ENCODE measurements around the gene P2RY8. TPM values are rescaled to one million over a fixed set of nuclear protein-coding genes. Genes with fewer than 3 reads are reported as not detected.

P2RY8 gene
- total and polyA plus RNA-seq, 2 of the 4 experiments (the other 2 are of a cell fraction), result not detected

GRCh38 chrX:1529756-1530155 is 7.2 kb downstream of the P2RY8 start:
- dilution Hi-C loops (cut with HindIII; ENCODE audit: low sequenced_read_pairs, unreplicated experiment), result no loop called here
- Histone ChIP-seq H2BK5ac (ENCODE audit: low read depth, low read length, poor library complexity, severe bottlenecking) (no peak overlapping the region), H2AK5ac (ENCODE audit: low read depth, low read length) (no peak overlapping the region), H3K4ac (ENCODE audit: low read depth, low read length) (no peak overlapping the region), H3K4me3 (ENCODE audit: insufficient read depth, low read depth, low read length) (no peak overlapping the region), H3K9me1 (ENCODE audit: insufficient read depth, low read length) (no peaks in the 10 kb centered on the region), H3K4me1 (ENCODE audit: control insufficient read depth, insufficient read depth, low read length) (no peaks in the 10 kb centered on the region), H3K27me3 (ENCODE audit: control insufficient read depth, insufficient read depth, low read length) (no peaks in the 10 kb centered on the region), H3K9me3 (ENCODE audit: control insufficient read depth, insufficient read depth, low read length) (peaks cover 16% of the 10 kb centered on the region), H3K18ac (ENCODE audit: low read depth, low read length) (no peak overlapping the region), H2AFZ (replicated peaks; ENCODE audit: low read length, poor library complexity) (no peak overlapping the region), H3K14ac (replicated peaks; ENCODE audit: low read depth, low read length) (no peak overlapping the region), H3K79me1 (ENCODE audit: low read depth in 1 of 2, low read length in 2 of 2) (no peaks in the 10 kb centered on the region), H2BK20ac (ENCODE audit: low read depth, low read length) (no peak overlapping the region), H4K20me1 (ENCODE audit: insufficient read depth, low read length) (no peaks in the 10 kb centered on the region), H4K91ac (ENCODE audit: insufficient read depth, low read depth, low read length) (no peak overlapping the region), H3K23ac (ENCODE audit: low read depth, low read length) (no peak overlapping the region), H3K9ac (ENCODE audit: low read depth, low read length) (no peak overlapping the region), H3K27ac (ENCODE audit: insufficient read depth, low read length) (no peak overlapping the region), H3K36me3 (ENCODE audit: control insufficient read depth, insufficient read depth, low read length) (no peaks in the 10 kb centered on the region), H2BK15ac (ENCODE audit: low read depth, low read length) (no peak overlapping the region), H2AK9ac (replicated peaks; ENCODE audit: low read depth, low read length, poor library complexity) (no peak overlapping the region), H2BK120ac (ENCODE audit: low read depth, low read length) (no peak overlapping the region), H3K4me2 (ENCODE audit: low read depth, low read length) (no peak overlapping the region), H4K5ac (ENCODE audit: low read depth, low read length) (no peak overlapping the region), H4K8ac (ENCODE audit: low read depth in 2 of 2, low read length in 2 of 2) (no peak overlapping the region), H3K56ac (ENCODE audit: extremely low read depth, insufficient read depth, low read length) (no peak overlapping the region)
- in situ Hi-C loops (cut with MboI; ENCODE audit: low sequenced_read_pairs), result no loop called here
- no TSS peak for BruUV-seq (replicated peaks)
- no CpG with 5 or more reads among the region's 6 CpGs for WGBS, 2 experiments (ENCODE audit: extremely low coverage in 2 of 2, insufficient read length in 1 of 2)
- no peak for TF ChIP-seq NFE2L2 (IDR thresholded peaks at IDR 0.05; ENCODE audit: low read depth, low read length)
- no peak for TF ChIP-seq POLR2A (IDR thresholded peaks at IDR 0.05; ENCODE audit: low read depth, low read length)
- TF ChIP-seq RAD21 (IDR thresholded peaks at IDR 0.05; ENCODE audit: low read length), result no peak
- no peak for TF ChIP-seq ELK1 (IDR thresholded peaks at IDR 0.05; ENCODE audit: borderline replicate concordance, low read depth, low read length)
- TF ChIP-seq USF2 (IDR thresholded peaks at IDR 0.05; ENCODE audit: low read depth, low read length), result no peak
- no peak for TF ChIP-seq BHLHE40 (IDR thresholded peaks at IDR 0.05; ENCODE audit: low read depth, low read length)
- no peak for TF ChIP-seq RCOR1 (IDR thresholded peaks at IDR 0.05; ENCODE audit: insufficient replicate concordance, low read length)
- no peak for TF ChIP-seq MAFK (IDR thresholded peaks at IDR 0.05; ENCODE audit: low read depth, low read length)
- no peak for TF ChIP-seq CHD1 (IDR thresholded peaks at IDR 0.05; ENCODE audit: low read depth, low read length)
- TF ChIP-seq CTCF (conservative IDR thresholded peaks at IDR 0.05; ENCODE audit: low read depth, low read length), result no peak
- no peak for TF ChIP-seq FOS (IDR thresholded peaks at IDR 0.05; ENCODE audit: low read depth, low read length)
- no peak for TF ChIP-seq SMC3 (IDR thresholded peaks at IDR 0.05; ENCODE audit: low read depth, low read length)
- no peak for TF ChIP-seq MXI1 (IDR thresholded peaks at IDR 0.05; ENCODE audit: borderline replicate concordance, low read depth, low read length)
- TF ChIP-seq MAZ (IDR thresholded peaks at IDR 0.05; ENCODE audit: borderline replicate concordance, low read depth, low read length), result no peak
- no peak for TF ChIP-seq CEBPB (IDR thresholded peaks at IDR 0.05; ENCODE audit: low read depth, low read length)
- TF ChIP-seq RFX5 (IDR thresholded peaks at IDR 0.05; ENCODE audit: low read depth, low read length), result no peak
- POLR2A ChIA-PET (ENCODE audit: unreplicated experiment), result no interaction called here
- no peak for ATAC-seq (ENCODE audit: low read depth)
- DNase-seq, result no peak
- CTCF ChIA-PET, result no interaction called here
- intact Hi-C loops (cut with micrococcal nuclease), result no loop called here
